Hematopoietic multipotent progenitor cell (in vitro differentiated cells): ENCODE measurements around the gene CERS3. TPM values are rescaled to one million over a fixed set of nuclear protein-coding genes. Genes with fewer than 3 reads are reported as not detected.
A peak's percentile ranks its signal among the peaks of the same experiment; 100 is the strongest.
"Not testable (repeated sequence)": the region's sequence is repeated elsewhere in the genome, so short reads cannot be mapped to it uniquely, and the experiment has no call there.

Experiments used
- DNase-seq, 3 donors: peaks; one replicate each; pipeline ENCODE4 v3.0.0-alpha.2; 2011 to 2015; ENCODE audit warnings: low read depth in 2 of 3, low spot score in 2 of 3
- total RNA-seq: library from RNA; depleted of rRNA; stranded (reverse); fragments of >200 nt; gene quantifications from one replicate; pipeline ENCODE4 v1.2.3, GENCODE V29; 2012

The CERS3 gene
- total RNA-seq, 1 donor, result under 0.01 TPM

- no peak for DNase-seq
Measured at GRCh38 chr15:100468285-100468684, 60.5 kb downstream of the CERS3 start.

GRCh38 chr15:100466073-100466472, 62.7 kb downstream of the CERS3 start:
- no peak for DNase-seq

DNA sequence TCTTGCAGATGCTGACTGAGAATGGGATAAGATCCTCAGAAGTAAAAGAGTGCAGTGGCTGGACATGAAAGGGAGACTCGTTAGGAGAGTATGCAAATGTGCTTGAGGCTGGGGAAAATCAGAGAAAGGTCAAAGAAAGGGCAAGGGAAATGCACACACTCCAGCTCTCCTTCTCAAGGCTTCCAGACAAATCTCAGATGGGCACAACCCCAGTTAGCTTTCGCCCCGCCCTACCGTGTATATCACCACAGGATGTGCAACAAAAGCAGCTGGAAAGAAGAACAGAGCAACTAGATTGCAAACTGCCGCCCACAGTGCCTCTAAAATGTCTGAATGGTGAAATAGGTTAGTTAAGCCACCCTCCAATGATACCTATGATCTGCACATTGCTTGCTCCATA, 63.9 kb downstream of the CERS3 start:
- DNase-seq, result no peak

- no peak for DNase-seq
Measured at GRCh38 chr15:100464256-100464655, 64.5 kb downstream of the CERS3 start.

- DNase-seq, result no peak
Measured at GRCh38 chr15:100463515-100463914, 65.2 kb downstream of the CERS3 start.

DNA sequence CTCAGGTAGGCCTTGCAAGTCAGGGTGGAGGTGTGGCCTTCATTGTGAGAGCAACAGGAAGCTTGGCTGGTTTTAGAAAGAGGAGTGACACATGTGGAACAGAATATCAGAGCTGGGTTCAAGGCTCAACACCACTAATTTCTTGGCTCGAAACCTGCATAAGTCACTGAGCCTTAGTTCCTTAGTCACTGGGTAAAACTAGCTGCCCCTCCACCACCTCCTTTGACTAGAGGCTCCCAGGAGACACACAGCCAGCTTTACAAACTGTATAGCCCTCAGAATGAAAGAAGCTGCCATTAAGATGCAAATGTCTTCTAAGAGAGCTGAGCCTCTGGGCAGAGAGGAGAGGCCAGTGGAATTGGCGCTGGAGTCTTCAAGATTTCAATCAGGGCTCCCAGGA, 67.7 kb downstream of the CERS3 start:
- no peak for DNase-seq

DNA sequence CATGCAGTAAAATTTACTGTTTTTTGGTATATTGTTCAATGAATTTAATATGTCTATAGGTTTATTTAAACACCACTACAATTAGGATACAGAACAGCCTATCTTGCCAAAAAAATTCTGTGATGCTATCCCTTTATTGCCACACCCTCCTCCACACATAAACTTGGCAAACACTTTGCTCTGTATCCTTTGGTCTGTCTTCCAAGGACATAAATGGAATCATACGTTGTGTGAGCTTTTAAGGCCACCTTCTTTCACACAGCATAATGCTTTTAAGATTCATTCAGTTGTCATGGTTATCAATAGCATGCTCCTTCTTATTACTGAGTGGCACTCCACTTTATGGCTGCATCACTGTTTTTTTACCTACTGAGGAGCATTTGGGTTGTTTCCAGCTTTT, 71.5 kb downstream of the CERS3 start:
- DNase-seq, result peak in 1 of 3 donors; percentile 18

GRCh38 chr15:100454148-100454547, 74.6 kb downstream of the CERS3 start:
- DNase-seq, result no peak

DNA sequence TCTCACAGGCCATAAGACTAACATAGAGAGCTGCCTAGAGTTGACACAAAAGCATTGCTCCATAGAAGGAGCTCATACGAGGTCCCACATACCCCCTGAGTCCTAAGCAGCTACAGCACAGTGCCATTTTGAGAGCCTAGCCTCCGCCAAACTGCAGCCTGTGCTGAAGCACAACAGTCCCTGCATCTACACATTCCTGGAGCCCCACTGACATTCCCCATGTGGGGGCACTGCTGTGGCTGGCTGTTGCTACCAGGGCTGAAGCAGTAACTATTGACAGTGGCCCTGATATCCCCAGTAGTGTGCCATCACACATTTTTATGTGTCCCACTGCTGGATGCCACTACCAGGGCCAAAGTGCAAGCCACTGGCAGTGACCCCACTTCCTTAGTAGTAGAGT, 80.3 kb downstream of the CERS3 start:
- no peak for DNase-seq

GRCh38 chr15:100441063-100441462, 87.7 kb downstream of the CERS3 start:
- DNase-seq, result not testable (repeated sequence)

- DNase-seq, result no peak
Measured at GRCh38 chr15:100439514-100439913, 89.2 kb downstream of the CERS3 start.

GRCh38 chr15:100438570-100438969, 90.2 kb downstream of the CERS3 start:
- peak in 2 of 3 donors; percentile 18 to 66 for DNase-seq

DNA sequence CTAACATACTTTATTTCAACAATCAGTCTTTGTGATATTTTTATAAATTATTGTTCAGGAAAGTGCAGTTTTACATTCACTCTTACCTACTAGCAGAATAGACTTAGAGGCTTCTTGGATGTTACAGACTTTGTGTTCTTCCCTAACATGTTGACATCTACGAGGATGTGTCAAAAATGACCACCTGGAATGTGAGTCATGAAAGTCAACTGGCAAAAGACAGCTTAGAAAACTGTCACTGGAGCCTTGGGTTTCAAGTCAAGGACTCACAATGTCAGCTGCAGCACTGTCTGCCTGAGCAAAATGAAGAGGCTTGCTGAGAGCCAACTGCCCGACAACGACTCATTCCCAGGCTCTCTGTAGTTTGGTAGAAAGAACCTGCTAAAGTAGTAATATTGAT, 91.5 kb downstream of the CERS3 start:
- DNase-seq, result no peak

GRCh38 chr15:100434561-100434960, 94.2 kb downstream of the CERS3 start:
- DNase-seq, result no peak

GRCh38 chr15:100434038-100434437, 94.7 kb downstream of the CERS3 start:
- DNase-seq, result no peak

DNA sequence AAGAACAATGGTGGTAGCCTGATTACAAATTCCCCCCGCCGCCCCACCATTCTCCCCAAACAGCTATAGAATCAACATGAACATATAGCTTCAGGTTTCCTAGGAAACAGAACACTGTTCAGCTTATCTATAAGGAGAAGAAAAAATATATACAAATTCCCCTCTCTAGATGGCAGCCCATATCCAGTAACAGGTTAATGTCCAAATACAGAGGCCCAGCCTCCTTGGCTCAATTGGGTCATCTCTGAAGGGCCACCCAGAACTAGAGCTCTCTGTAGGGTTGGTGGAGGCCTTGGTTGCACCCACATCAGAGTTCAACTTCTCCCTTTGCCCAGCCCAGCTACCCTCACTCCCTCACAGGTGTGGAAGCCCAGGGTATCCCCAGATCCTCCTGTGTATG, 95.4 kb downstream of the CERS3 start:
- no peak for DNase-seq

GRCh38 chr15:100430411-100430810, 98.3 kb downstream of the CERS3 start:
- DNase-seq, result no peak

GRCh38 chr15:100429116-100429728, 99.5 kb downstream of the CERS3 start:
- no peak for DNase-seq

DNA sequence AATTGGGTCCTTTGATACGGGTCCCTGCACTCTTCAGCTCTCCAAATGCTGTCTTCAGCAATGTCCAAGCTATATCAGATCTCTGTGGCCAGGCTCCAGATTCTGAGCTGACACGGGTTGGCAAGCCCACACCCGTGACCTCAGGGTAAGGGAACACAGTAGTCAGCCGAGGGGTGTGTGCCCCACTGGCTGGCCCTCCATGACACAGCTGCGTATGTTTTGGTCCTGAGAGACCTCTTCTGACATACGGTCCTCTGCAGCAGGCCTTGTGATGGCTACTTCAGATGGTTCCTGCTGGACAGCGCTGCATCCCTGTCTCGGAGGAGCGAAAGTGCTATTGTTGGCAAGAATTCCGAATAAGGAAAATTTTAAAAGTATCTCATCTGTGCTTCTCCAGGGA, 101.8 kb downstream of the CERS3 start:
- DNase-seq, result no peak

DNA sequence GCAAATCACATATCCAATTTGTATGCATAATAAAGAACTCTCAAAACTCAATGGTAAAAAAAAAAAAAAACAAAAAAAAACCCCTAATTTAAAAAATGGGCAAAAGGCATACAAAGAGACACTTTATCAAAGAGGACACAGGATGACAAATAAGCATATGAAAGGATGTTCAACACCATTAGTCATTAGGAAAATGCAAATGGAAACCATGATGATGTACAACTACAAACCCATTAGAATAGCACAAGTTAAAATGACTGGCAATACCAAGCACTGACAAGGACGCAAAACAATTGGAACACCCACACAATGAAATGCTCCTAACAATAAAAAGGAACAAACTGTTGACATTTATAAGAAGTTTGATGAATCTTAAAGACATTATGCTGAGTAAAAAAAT, 123.6 kb downstream of the CERS3 start:
- DNase-seq, result no peak

DNA sequence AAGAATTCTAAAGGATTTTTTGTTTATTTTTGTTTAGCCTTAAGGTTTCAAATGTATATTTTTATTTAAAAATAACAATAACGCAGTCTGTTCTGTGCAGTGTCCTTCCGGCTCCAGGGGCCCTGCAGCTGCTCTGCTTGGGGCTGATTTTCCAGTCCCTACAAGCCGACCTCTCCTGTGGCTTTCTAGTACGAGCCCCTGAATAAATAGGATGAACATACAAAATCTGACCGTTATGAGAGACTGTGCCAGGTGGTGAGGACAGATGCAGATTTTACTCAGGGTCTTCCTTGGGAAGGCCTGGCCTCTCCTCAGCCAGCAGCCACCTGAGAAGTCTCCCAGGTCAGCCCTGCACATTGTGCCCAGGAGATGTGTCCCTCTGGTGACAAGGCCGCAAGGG, 127.8 kb downstream of the CERS3 start:
- no peak for DNase-seq

GRCh38 chr15:100394736-100395440, 133.9 kb downstream of the CERS3 start:
- DNase-seq, result no peak

DNA sequence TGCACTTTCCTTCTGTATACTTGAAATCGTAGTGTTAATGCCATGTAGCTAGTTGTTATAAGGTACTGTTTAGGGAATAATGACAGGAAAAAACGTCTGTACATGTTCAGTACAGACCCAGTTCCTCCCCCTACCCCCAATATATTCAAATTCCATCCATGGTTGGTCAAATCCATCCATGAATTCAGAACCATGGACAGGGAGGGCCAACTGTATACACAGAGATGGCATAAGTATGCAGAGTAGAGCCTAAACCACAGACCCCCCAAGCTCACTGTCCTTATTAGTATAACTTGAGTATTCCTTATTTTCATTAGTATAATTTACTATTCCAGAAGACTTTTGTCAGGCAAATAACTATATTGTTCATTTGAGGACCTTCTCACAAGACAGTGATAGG, 135.7 kb downstream of the CERS3 start:
- no peak for DNase-seq
